ENCODE results near the gene IGSF22. TPM values are rescaled to one million over a fixed set of nuclear protein-coding genes. Genes with fewer than 3 reads are reported as not detected.

Gene IGSF22
- total and polyA plus RNA-seq, 2 of the 13 experiments (the other 11 are each of a cell fraction or from before 2014, with no cell fraction given), result not detected

DNA sequence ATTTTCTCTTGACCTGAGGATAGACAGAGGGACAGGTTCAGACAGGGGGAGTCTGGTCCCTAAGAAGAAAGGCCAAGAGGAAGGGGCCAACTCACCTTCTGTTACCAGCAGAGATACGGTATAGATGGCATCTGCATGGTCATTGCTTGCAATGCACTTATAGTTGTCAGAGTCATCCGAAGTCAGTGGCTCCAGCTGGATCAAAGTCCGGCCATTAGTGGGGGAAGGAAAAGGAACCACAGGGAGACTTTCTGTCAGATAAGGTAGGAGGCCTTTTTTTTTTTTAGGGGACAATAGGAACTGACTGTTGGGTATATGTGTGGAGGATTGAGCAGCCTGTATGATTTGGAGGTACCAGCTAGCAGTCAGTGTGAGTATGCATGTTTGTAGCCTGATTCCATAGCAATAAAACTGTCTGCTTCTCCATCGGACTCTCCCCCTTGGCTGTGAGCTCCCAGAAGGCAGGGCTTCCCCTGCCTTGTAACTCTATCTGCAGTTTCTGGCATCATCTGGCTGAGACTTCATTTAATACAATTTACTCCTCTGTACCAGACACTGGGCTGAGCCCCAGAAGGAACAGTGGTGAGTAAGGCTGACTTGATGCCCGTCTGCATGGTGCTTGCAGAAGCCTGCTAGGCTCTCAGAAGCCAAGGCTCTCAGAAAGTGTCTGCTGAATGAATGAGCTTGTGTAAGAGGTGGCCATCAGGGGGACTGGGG, 5.7 kb downstream of the IGSF22 start:
- TF ChIP-seq KDM4B (CRISPR knock-in tag; IDR thresholded peaks at IDR 0.05) (no peak), TBP (CRISPR knock-in tag; IDR thresholded peaks at IDR 0.05) (no peak), ZNF543 (CRISPR knock-in tag; IDR thresholded peaks at IDR 0.05) (no peak)
- TF ChIP-seq, protein P1, sequence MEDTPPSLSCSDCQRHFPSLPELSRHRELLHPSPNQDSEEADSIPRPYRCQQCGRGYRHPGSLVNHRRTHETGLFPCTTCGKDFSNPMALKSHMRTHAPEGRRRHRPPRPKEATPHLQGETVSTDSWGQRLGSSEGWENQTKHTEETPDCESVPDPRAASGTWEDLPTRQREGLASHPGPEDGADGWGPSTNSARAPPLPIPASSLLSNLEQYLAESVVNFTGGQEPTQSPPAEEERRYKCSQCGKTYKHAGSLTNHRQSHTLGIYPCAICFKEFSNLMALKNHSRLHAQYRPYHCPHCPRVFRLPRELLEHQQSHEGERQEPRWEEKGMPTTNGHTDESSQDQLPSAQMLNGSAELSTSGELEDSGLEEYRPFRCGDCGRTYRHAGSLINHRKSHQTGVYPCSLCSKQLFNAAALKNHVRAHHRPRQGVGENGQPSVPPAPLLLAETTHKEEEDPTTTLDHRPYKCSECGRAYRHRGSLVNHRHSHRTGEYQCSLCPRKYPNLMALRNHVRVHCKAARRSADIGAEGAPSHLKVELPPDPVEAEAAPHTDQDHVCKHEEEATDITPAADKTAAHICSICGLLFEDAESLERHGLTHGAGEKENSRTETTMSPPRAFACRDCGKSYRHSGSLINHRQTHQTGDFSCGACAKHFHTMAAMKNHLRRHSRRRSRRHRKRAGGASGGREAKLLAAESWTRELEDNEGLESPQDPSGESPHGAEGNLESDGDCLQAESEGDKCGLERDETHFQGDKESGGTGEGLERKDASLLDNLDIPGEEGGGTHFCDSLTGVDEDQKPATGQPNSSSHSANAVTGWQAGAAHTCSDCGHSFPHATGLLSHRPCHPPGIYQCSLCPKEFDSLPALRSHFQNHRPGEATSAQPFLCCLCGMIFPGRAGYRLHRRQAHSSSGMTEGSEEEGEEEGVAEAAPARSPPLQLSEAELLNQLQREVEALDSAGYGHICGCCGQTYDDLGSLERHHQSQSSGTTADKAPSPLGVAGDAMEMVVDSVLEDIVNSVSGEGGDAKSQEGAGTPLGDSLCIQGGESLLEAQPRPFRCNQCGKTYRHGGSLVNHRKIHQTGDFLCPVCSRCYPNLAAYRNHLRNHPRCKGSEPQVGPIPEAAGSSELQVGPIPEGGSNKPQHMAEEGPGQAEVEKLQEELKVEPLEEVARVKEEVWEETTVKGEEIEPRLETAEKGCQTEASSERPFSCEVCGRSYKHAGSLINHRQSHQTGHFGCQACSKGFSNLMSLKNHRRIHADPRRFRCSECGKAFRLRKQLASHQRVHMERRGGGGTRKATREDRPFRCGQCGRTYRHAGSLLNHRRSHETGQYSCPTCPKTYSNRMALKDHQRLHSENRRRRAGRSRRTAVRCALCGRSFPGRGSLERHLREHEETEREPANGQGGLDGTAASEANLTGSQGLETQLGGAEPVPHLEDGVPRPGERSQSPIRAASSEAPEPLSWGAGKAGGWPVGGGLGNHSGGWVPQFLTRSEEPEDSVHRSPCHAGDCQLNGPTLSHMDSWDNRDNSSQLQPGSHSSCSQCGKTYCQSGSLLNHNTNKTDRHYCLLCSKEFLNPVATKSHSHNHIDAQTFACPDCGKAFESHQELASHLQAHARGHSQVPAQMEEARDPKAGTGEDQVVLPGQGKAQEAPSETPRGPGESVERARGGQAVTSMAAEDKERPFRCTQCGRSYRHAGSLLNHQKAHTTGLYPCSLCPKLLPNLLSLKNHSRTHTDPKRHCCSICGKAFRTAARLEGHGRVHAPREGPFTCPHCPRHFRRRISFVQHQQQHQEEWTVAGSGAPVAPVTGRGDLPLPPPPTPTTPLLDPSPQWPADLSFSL (CRISPR knock-in tag; IDR thresholded peaks at IDR 0.05), result no peak
- Histone ChIP-seq H3K9me3 (ENCODE audit: low read length) (no peaks in the 10 kb centered on the region), H3K9ac (ENCODE audit: insufficient read depth, low read depth, low read length) (no peak overlapping the region), H3K36me3 (replicated peaks in 1 of 2; ENCODE audit: control insufficient read depth in 1 of 2, insufficient read depth in 2 of 2, low read length in 2 of 2) (no peaks in the 10 kb centered on the region), H3K4me2 (ENCODE audit: low read depth, low read length) (no peak overlapping the region), H3K27me3 (ENCODE audit: control insufficient read depth in 1 of 2, insufficient read depth in 2 of 2, low read length in 2 of 2) (peaks cover 6 to 62% of the 10 kb centered on the region in 2 experiments; a peak in 4 of 5 replicates), H3K79me2 (ENCODE audit: insufficient read depth, low read length) (no peaks in the 10 kb centered on the region), H2AFZ (ENCODE audit: low read length) (no peak overlapping the region), H4K20me1 (ENCODE audit: insufficient read depth, low read length) (no peaks in the 10 kb centered on the region), H3K4me3 (replicated peaks in 1 of 3; ENCODE audit: insufficient read depth in 1 of 3, low read depth in 2 of 3, low read length in 3 of 3) (no peak overlapping the region), H3K4me1 (ENCODE audit: insufficient read depth, low read length) (peaks cover 24% of the 10 kb centered on the region), H3K27ac (ENCODE audit: extremely low read length, insufficient read depth, low read length) (no peak overlapping the region)
- no TSS peak for BruUV-seq (replicated peaks)
- ChIA-PET POLR2A (no interaction called here), CTCF (ENCODE audit: low intra/inter-chr PET ratio, low total read pairs) (no interaction called here)
- no peak for DNase-seq (ENCODE audit: low spot score)
- 8% methylated on average over 5 of the region's 5 CpGs for WGBS (ENCODE audit: low lambda C conversion rate)
- no peak for FAIRE-seq
- in situ Hi-C loops (cut with HindIII; ENCODE audit: extremely low pct_ligation_motif_present, low pct_unique_long_range_greater_than_20kb) (no loop called here), intact Hi-C loops (cut with micrococcal nuclease; ENCODE audit: unreplicated experiment) (no loop called here)
- no peak; the same call in 2 of the 3 replicates for ATAC-seq

Measured in HepG2 (cell line).